G401.6 (cell line): Measurements from ENCODE around the gene PPME1.

Experiments used
- FAIRE-seq: peaks from 2 replicates; lab custom pipeline; 2012; peaks lifted over from hg19 to GRCh38; lab: Jason Lieb, UNC

The PPME1 gene

GRCh38 chr11:74282914-74283371 lies 111.9 kb downstream of the PPME1 start:
- no peak for FAIRE-seq

DNA sequence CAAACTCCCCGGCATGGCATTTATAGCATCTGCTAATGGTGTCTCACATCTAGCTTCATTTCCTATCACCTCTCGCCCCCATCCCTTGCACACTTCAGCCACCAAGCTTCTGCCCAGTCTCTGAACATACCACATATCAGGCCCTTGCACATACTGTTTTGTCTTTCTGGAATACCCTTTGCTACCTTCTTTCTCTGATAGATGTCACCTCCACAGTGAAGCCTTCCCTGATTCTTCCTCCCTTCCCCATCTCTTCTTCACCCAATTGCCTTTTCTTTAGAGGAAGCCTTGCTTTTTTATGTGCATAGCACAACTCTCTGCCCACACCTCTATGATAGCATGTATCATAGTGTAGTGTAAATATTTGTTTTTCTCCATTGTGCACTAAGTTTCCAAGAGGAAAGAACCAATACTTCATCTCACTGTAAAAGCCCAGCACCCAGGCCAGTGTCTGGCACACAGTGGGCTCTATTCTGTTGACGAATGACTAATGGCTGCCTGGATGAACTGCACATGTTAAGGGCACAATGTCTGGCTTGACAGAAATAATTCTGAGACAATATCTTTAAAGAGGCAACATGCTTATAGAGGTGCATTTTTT lies 112.6 kb downstream of the PPME1 start:
- no peak for FAIRE-seq

GRCh38 chr11:74284466-74284865 lies 113.4 kb downstream of the PPME1 start:
- no peak for FAIRE-seq

DNA sequence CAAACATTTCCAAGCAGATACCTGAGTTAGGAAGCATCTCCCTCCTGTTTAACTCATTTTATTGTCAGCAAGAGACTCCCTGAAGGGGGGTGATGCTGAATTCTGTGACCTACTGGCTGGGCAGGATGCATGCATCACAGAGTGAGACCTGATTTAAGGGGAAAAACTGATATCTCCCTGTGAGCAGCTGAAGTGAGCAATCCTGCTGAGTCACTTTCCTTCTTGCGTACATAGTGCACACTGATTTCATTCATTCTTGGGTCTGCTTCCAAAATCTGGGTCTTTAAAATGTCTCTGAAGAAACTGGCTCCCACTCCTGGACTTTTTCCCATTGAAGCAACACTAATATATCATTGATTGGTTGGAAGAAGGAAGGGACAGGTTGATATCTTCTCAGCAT lies 117.1 kb downstream of the PPME1 start:
- no peak for FAIRE-seq

DNA sequence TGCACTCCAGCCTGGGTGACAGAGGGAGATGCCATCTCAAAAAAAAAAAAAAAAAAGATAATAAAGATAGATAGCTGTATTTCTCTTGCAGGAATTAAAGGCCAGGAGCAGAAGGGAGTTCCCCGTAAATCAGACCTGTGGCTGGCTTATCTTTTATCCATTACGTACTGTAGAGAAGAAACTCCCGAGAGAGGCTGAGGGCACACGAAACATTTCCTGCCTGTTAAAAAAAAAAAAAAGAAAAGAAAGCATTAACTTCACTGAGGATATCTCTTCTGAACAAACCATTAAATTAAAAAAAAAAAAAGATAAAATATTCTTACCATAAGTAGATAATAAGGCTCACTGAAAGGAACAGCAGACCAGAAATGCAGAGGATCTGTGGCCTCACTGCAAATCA lies 117.8 kb downstream of the PPME1 start:
- FAIRE-seq: no peak

DNA sequence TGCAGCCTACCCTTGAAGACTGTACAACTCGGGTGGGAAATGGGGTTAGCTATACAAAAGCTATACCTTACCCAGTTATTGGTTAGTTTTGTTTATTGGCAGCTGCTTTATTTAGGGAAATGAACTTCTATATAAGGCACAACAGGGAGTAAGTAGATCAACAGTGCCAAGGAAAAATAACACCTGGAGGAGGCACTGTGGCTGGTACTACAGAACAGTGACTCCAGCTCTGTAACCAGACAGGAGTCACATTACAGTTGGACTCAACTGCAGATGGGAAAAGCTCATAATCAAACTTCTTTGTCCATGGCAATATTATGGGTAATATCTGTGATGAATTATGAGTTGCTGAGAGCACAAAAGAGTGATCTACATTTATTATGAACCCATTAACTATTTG lies 126.4 kb downstream of the PPME1 start:
- no peak for FAIRE-seq

GRCh38 chr11:74299015-74299414 lies 127.9 kb downstream of the PPME1 start:
- FAIRE-seq: no peak
